GM18519 (cell line): ENCODE measurements around the gene PCDHGB2.
"Not testable (repeated sequence)": the region's sequence is repeated elsewhere in the genome, so short reads cannot be mapped to it uniquely, and the experiment has no call there.

Experiments used
- ATAC-seq: cut with Tn5 transposase; IDR thresholded peaks from one replicate; pipeline ENCODE4 v1.9.1; 2021; ENCODE audit warnings: mild to moderate bottlenecking, moderate library complexity; ENCODE audit not compliant: unreplicated experiment, low FRiP score

Gene PCDHGB2

GRCh38 chr5:141349917-141350619 lies 9.7 kb upstream of the PCDHGB2 start, which contains the start of gene PCDHGB1:
Gene PCDHGB1, plus strand, starts transcription at chr5:141350099. Its CDS starts 162 bp downstream, at chr5:141350261.
- ATAC-seq, result peak; percentile 97

- ATAC-seq, result no peak
Measured at GRCh38 chr5:141351591-141351990, 8.2 kb upstream of the PCDHGB2 start.

GRCh38 chr5:141354900-141355469 lies 4.8 kb upstream of the PCDHGB2 start, which contains the start of gene PCDHGA4:
Gene PCDHGA4, plus strand, starts transcription at chr5:141355021. Its CDS starts 87 bp downstream, at chr5:141355108.
- no peak for ATAC-seq

- ATAC-seq, result no peak
Measured at GRCh38 chr5:141355641-141356040, 4.2 kb upstream of the PCDHGB2 start.

GRCh38 chr5:141356133-141356532 lies 3.7 kb upstream of the PCDHGB2 start:
- no peak for ATAC-seq

- no peak for ATAC-seq
Measured at GRCh38 chr5:141356950-141357349, 2.8 kb upstream of the PCDHGB2 start.

- ATAC-seq, result no peak
Measured at GRCh38 chr5:141360685-141361084, 891 bp downstream of the PCDHGB2 start.

- no peak for ATAC-seq
Measured at GRCh38 chr5:141362719-141363118, 2.9 kb downstream of the PCDHGB2 start.

- no peak for ATAC-seq
Measured at GRCh38 chr5:141363952-141364660, 4.3 kb downstream of the PCDHGB2 start, which contains the start of gene PCDHGA5. Gene PCDHGA5, plus strand, starts transcription at chr5:141364162. Its CDS starts 169 bp downstream, at chr5:141364331.

GRCh38 chr5:141366016-141366896 lies 6.5 kb downstream of the PCDHGB2 start:
- ATAC-seq, result no peak

GRCh38 chr5:141369994-141370848 lies 10.4 kb downstream of the PCDHGB2 start, which contains the start of gene PCDHGB3:
Gene PCDHGB3, plus strand, starts transcription at chr5:141370242. Its CDS starts 153 bp downstream, at chr5:141370395.
- ATAC-seq, result peak; percentile 96

GRCh38 chr5:141371572-141372475 lies 12.0 kb downstream of the PCDHGB2 start:
- no peak for ATAC-seq

GRCh38 chr5:141373673-141374317 lies 14.0 kb downstream of the PCDHGB2 start, which contains the start of gene PCDHGA6:
Gene PCDHGA6, plus strand, starts transcription at chr5:141373891. Its CDS starts 193 bp downstream, at chr5:141374084.
- no peak for ATAC-seq

GRCh38 chr5:141374627-141375026 lies 14.8 kb downstream of the PCDHGB2 start:
- no peak for ATAC-seq

GRCh38 chr5:141375444-141376155 lies 15.8 kb downstream of the PCDHGB2 start:
- not testable (repeated sequence) for ATAC-seq

- no peak for ATAC-seq
Measured at GRCh38 chr5:141382469-141383294, 22.9 kb downstream of the PCDHGB2 start, which contains the start of gene PCDHGA7. Gene PCDHGA7, plus strand, starts transcription at chr5:141382742. Its CDS starts 158 bp downstream, at chr5:141382900.
